Lower leg skin (tissue), 4 donors: ENCODE data around the gene CA12. TPM values are rescaled to one million over a fixed set of nuclear protein-coding genes. Genes with fewer than 3 reads are reported as not detected.

Experiments used
- DNase-seq, 2 donors: peaks; one replicate each; pipeline ENCODE4 v3.0.0-alpha.2; 2019; ENCODE audit warnings: low spot score in 2 of 2
- H3K4me3 ChIP-seq: fragments of 200-600 bp; sonication (generic); 2 replicates; pipeline ENCODE4 v1.5.1; 2017; ENCODE audit warnings: mild to moderate bottlenecking, low read depth; ENCODE audit not compliant: poor library complexity, severe bottlenecking
- CTCF ChIP-seq, 3 donors: fragments of 450-650 bp; IDR thresholded peaks; one replicate each; pipeline ENCODE4 v1.5.1; 2016; ENCODE audit warnings: antibody characterized with exemption in 3 of 3, mild to moderate bottlenecking in 3 of 3, moderate library complexity in 2 of 3
- POLR2A ChIP-seq, 2 donors: fragments of 450-650 bp; IDR thresholded peaks; one replicate each; pipeline ENCODE4 v1.6.1; 2016 to 2017; ENCODE audit warnings: antibody characterized with exemption in 2 of 2, mild to moderate bottlenecking in 1 of 2, moderate library complexity in 1 of 2
- WGBS, 2 donors: methylation state at CpG; one replicate each; pipeline ENCODE4 v1.1.5; 2018; 5-methylcytosine and 5-hydroxymethylcytosine counted together
- intact Hi-C: fragments of 100-400 bp; cut with DNase I; formaldehyde crosslinking; loops from one replicate; pipeline ENCODE4 v1.15.0; 2023; ENCODE audit warnings: low total_unique reads
- total RNA-seq, 4 donors: library from RNA; depleted of rRNA; stranded (reverse); fragments of >200 nt; gene quantifications; one replicate each; pipeline ENCODE4 v1.1.0, GENCODE V29; 2016

Gene CA12
- total RNA-seq, 4 donors from 2014 or later, result 144 to 253 (median 213) TPM

- DNase-seq, result peak in 1 of 2 donors; percentile 75
- TF ChIP-seq CTCF (IDR thresholded peaks at IDR 0.05) (no peak), POLR2A (IDR thresholded peaks at IDR 0.05) (no peak)
- 93 to 94% methylated on average over 5 of the region's 5 CpGs for WGBS, 2 donors
- intact Hi-C loops, result no loop called here
- no peak overlapping the region for H3K4me3 ChIP-seq
These were observed 51.9 kb downstream of the CA12 start for GRCh38 chr15:63329567-63330350.

DNA sequence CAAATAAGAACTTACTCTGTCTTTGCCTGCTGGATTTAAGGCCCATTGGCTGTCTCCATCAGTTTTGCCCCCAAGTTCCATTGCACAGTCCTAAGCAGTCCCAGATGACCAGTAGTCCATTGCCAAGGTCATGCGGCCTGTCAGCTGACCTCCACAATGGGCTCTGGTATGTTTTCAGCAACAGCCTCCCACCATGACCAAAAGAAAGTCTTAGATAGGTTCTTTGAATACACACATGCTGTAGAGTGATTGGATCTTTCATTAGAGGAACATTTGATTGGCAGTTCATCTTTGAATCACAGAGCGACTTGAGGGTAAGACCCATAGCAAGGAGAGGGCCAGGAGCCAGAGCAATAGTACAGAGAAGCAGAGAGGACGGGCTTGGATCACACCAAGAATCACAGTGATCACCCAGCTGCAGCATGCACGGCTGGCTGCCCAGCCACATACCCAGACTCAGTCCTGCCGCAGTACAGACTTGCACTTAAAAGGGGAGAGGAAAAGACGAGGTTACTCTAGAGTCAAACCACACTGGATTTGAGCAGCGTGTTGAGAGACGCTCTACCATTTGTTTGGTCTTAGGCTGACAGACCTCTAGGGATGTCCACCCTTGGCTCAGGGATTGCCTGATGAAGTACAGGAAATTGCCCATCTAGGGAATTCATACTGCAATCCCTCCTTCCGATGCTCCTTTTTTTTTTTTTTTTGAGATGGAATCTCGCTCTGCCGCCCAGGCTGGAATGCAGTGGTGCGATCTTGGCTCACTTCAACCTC lies 53.8 kb downstream of the CA12 start:
- WGBS, 2 donors, result 85 to 91% methylated on average over 12 of the region's 12 CpGs
- H3K4me3 ChIP-seq, result no peak overlapping the region
- peak in 1 of 2 donors; percentile 52 for DNase-seq
- TF ChIP-seq CTCF (IDR thresholded peaks at IDR 0.05) (no peak), POLR2A (IDR thresholded peaks at IDR 0.05) (no peak)
- intact Hi-C loops, result no loop called here

- no peak overlapping the region for H3K4me3 ChIP-seq
- intact Hi-C loops, result no loop called here
- DNase-seq, result peak in 1 of 2 donors; percentile 17
- no peak for TF ChIP-seq POLR2A (IDR thresholded peaks at IDR 0.05)
- no peak for TF ChIP-seq CTCF (IDR thresholded peaks at IDR 0.05)
- WGBS, 2 donors, result 86 to 92% methylated on average over 7 of the region's 7 CpGs
These were observed 56.9 kb downstream of the CA12 start for GRCh38 chr15:63324770-63325169.

DNA sequence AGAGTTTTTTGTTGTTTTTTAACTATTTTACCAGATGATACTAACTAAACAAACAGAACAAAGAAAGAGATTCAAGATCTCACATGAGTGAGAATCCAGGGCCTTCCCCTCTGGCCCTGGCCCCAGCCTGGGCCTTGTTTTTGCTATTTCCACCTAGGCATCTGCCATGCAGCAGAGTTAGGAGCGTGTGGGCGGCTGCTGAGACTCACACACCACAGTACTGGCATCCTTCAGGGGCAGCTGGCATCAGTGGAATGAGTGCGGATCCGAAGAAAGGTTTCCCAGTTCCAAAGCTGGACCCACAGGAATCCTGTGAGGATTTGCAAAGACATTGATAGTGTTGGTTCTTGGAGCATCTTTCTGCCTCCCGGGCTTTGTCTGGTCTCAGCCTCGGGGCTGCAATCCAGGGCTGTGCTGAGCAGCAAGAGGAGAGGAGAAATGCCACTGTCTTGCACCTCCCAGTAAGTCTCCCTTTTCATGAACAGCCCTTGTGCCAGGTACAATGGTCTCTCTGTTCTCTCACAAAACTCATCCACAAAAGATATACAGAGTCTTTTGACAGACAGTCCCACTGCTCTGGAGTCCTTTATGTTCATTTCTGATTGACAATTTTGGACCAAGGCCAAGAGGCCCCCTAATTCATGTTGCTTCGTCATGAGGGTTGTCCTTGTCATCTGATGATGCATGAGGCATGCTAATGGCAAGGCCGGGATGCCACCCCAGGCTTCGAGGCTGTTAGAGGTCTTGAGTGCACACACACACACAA lies 57.7 kb downstream of the CA12 start:
- WGBS, 2 donors, result 57 to 59% methylated on average over 9 of the region's 9 CpGs
- peak in 1 of 2 donors; percentile 68 for DNase-seq
- no peak for TF ChIP-seq CTCF (IDR thresholded peaks at IDR 0.05)
- TF ChIP-seq POLR2A (IDR thresholded peaks at IDR 0.05), result no peak
- H3K4me3 ChIP-seq, result no peak overlapping the region
- intact Hi-C loops, result no loop called here

GRCh38 chr15:63322541-63322940 lies 59.1 kb downstream of the CA12 start:
- intact Hi-C loops, result no loop called here
- TF ChIP-seq POLR2A (IDR thresholded peaks at IDR 0.05) (no peak), CTCF (IDR thresholded peaks at IDR 0.05) (no peak)
- H3K4me3 ChIP-seq, result no peak overlapping the region
- DNase-seq, result peak in 1 of 2 donors; percentile 83
- 31% methylated on average over 4 of the region's 4 CpGs for WGBS, 2 donors
